DND-41 (cell line): ENCODE measurements around the gene MCCC2.
A peak's percentile ranks its signal among the peaks of the same experiment; 100 is the strongest.

ENCODE experiments used
- ATAC-seq: fragments of 200-7000 bp; cut with Tn5 transposase; 3 replicates; pipeline ENCODE4 v1.9.1; 2021; ENCODE audit warnings: low read depth; ENCODE audit not compliant: insufficient read depth
- DNase-seq: peaks from one replicate; pipeline ENCODE4 v3.0.0-alpha.2; 2020
- H2AFZ ChIP-seq: 2 replicates; pipeline ENCODE4 v1.6.0; 2012; ENCODE audit warnings: low read depth, low read length
- H3K27ac ChIP-seq: 2 replicates; pipeline ENCODE4 v1.5.1; 2012; ENCODE audit warnings: low read length, inconsistent platforms
- H3K27me3 ChIP-seq: fragments of 200-600 bp; sonication (generic); 2 replicates; pipeline ENCODE4 v1.6.0; 2012; ENCODE audit warnings: low read length, mild to moderate bottlenecking, inconsistent platforms; ENCODE audit not compliant: insufficient read depth, poor library complexity
- H3K36me3 ChIP-seq: 2 replicates; pipeline ENCODE4 v1.5.1; 2012; ENCODE audit warnings: low read length, inconsistent platforms; ENCODE audit not compliant: insufficient read depth
- H3K4me1 ChIP-seq: 2 replicates; pipeline ENCODE4 v1.5.1; 2012; ENCODE audit warnings: mild to moderate bottlenecking, low read length; ENCODE audit not compliant: insufficient read depth
- H3K4me2 ChIP-seq: 2 replicates; pipeline ENCODE4 v1.6.0; 2012; ENCODE audit warnings: mild to moderate bottlenecking, moderate library complexity, low read length, inconsistent platforms; ENCODE audit not compliant: insufficient read depth
- H3K4me3 ChIP-seq, 2 experiments: fragments of 200-600 bp in 1 of 2; shearing (Covaris generic) in 1 of 2; 2 replicates each; pipeline ENCODE4 v1.5.1; 2012 to 2016; ENCODE audit warnings: inconsistent platforms in 2 of 2, low read length in 2 of 2, mild to moderate bottlenecking in 2 of 2, low read depth in 1 of 2, moderate library complexity in 1 of 2
- H3K79me2 ChIP-seq: 2 replicates; pipeline ENCODE4 v1.6.0; 2012; ENCODE audit warnings: low read length, inconsistent platforms; ENCODE audit not compliant: insufficient read depth
- H3K9ac ChIP-seq: 2 replicates; pipeline ENCODE4 v1.6.0; 2012; ENCODE audit warnings: low read depth, mild to moderate bottlenecking, inconsistent platforms, low read length, moderate library complexity
- H3K9me3 ChIP-seq: 2 replicates; pipeline ENCODE4 v1.5.1; 2012; ENCODE audit warnings: low read length, moderate library complexity, mild to moderate bottlenecking, inconsistent platforms; ENCODE audit not compliant: insufficient read depth, severe bottlenecking
- H4K20me1 ChIP-seq: 2 replicates; pipeline ENCODE4 v1.6.0; 2012; ENCODE audit warnings: low read length; ENCODE audit not compliant: insufficient read depth
- CTCF ChIP-seq: IDR thresholded peaks from 2 replicates; pipeline ENCODE4 v1.5.1; 2012; ENCODE audit warnings: borderline replicate concordance, low read length, moderate library complexity, mild to moderate bottlenecking; ENCODE audit not compliant: poor library complexity, severe bottlenecking; ENCODE audit errors: extremely low read depth
- EZH2 ChIP-seq: IDR thresholded peaks from 3 replicates; pipeline ENCODE4 v1.6.1; 2012; ENCODE audit warnings: borderline replicate concordance, low read depth, mild to moderate bottlenecking, moderate library complexity, low read length, inconsistent platforms; ENCODE audit not compliant: severe bottlenecking

Gene MCCC2

GRCh38 chr5:71695595-71695994 lies 108.5 kb downstream of the MCCC2 start:
- Histone ChIP-seq H3K27me3 (peaks cover 18% of the 10 kb centered on the region), H3K36me3 (no peaks in the 10 kb centered on the region), H3K9me3 (no peaks in the 10 kb centered on the region), H3K4me3 (no peak overlapping the region), H3K9ac (no peak overlapping the region), H2AFZ (no peak overlapping the region), H3K79me2 (no peaks in the 10 kb centered on the region), H3K4me1 (no peaks in the 10 kb centered on the region), H3K27ac (no peak overlapping the region), H3K4me2 (no peak overlapping the region), H4K20me1 (no peaks in the 10 kb centered on the region)
- TF ChIP-seq CTCF, result no peak
- TF ChIP-seq EZH2, result no peak
- no peak for DNase-seq
- no peak for ATAC-seq

GRCh38 chr5:71697967-71698366 lies 110.8 kb downstream of the MCCC2 start:
- H3K4me3 ChIP-seq, result no peak overlapping the region
- ATAC-seq (no peak), DNase-seq (no peak)
- no peak overlapping the region for H3K9ac ChIP-seq
- H4K20me1 ChIP-seq, result no peaks in the 10 kb centered on the region
- peaks cover 20% of the 10 kb centered on the region for H3K27me3 ChIP-seq
- no peak overlapping the region for H3K4me2 ChIP-seq
- no peak overlapping the region for H2AFZ ChIP-seq
- H3K27ac ChIP-seq, result no peak overlapping the region
- H3K79me2 ChIP-seq, result no peaks in the 10 kb centered on the region
- TF ChIP-seq CTCF (peak; percentile 46), EZH2 (no peak)
- H3K36me3 ChIP-seq, result no peaks in the 10 kb centered on the region
- H3K4me1 ChIP-seq, result no peaks in the 10 kb centered on the region
- no peaks in the 10 kb centered on the region for H3K9me3 ChIP-seq

- Histone ChIP-seq H3K4me3 (no peak overlapping the region), H3K79me2 (no peaks in the 10 kb centered on the region), H2AFZ (no peak overlapping the region), H3K27ac (no peak overlapping the region), H4K20me1 (no peaks in the 10 kb centered on the region), H3K36me3 (no peaks in the 10 kb centered on the region), H3K9ac (no peak overlapping the region), H3K9me3 (no peaks in the 10 kb centered on the region), H3K4me1 (no peaks in the 10 kb centered on the region), H3K27me3 (peaks cover 13% of the 10 kb centered on the region), H3K4me2 (no peak overlapping the region)
- no peak for DNase-seq
- no peak for ATAC-seq
- TF ChIP-seq EZH2, result no peak
- TF ChIP-seq CTCF, result no peak
These were observed 112.1 kb downstream of the MCCC2 start for GRCh38 chr5:71699233-71699632.

GRCh38 chr5:71699751-71700150 lies 112.6 kb downstream of the MCCC2 start:
- no peaks in the 10 kb centered on the region for H3K4me1 ChIP-seq
- H3K9ac ChIP-seq, result no peak overlapping the region
- no peak overlapping the region for H3K4me3 ChIP-seq
- H3K4me2 ChIP-seq, result no peak overlapping the region
- H3K36me3 ChIP-seq, result no peaks in the 10 kb centered on the region
- H4K20me1 ChIP-seq, result no peaks in the 10 kb centered on the region
- no peak for TF ChIP-seq EZH2
- TF ChIP-seq CTCF, result no peak
- H3K9me3 ChIP-seq, result no peaks in the 10 kb centered on the region
- H3K79me2 ChIP-seq, result no peaks in the 10 kb centered on the region
- H3K27ac ChIP-seq, result no peak overlapping the region
- peaks cover 9% of the 10 kb centered on the region for H3K27me3 ChIP-seq
- ATAC-seq (no peak), DNase-seq (no peak)
- no peak overlapping the region for H2AFZ ChIP-seq
